DOHH2 (cell line): ENCODE measurements around the gene PKDCC.

Source experiments
- H3F3A ChIP-seq: fragments of 200-600 bp; sonication (generic), shearing (Covaris generic); 2 replicates; pipeline ENCODE4 v1.6.0; 2016; ENCODE audit warnings: antibody characterized with exemption, mild to moderate bottlenecking; ENCODE audit not compliant: control insufficient read depth, insufficient read depth
- H3K27ac ChIP-seq: fragments of 200-600 bp; sonication (generic); 2 replicates; pipeline ENCODE4 v1.5.1; 2014; ENCODE audit warnings: low read depth, mild to moderate bottlenecking, low read length, moderate library complexity
- H3K27me3 ChIP-seq: fragments of 200-600 bp; sonication (generic); 2 replicates; pipeline ENCODE4 v1.6.1; 2014; ENCODE audit warnings: mild to moderate bottlenecking, low read length, mixed read lengths; ENCODE audit not compliant: control insufficient read depth
- H3K36me3 ChIP-seq: fragments of 200-600 bp; sonication (generic); 2 replicates; pipeline ENCODE4 v1.6.1; 2014; ENCODE audit warnings: mild to moderate bottlenecking, low read length, moderate library complexity, mixed read lengths; ENCODE audit not compliant: control insufficient read depth
- H3K4me1 ChIP-seq: fragments of 200-600 bp; sonication (generic); 2 replicates; pipeline ENCODE4 v1.6.1; 2014; ENCODE audit warnings: mild to moderate bottlenecking, low read length, mixed read lengths; ENCODE audit not compliant: control insufficient read depth
- H3K4me2 ChIP-seq: fragments of 200-600 bp; sonication (generic); 2 replicates; pipeline ENCODE4 v1.6.0; 2014; ENCODE audit warnings: mild to moderate bottlenecking, low read length, moderate library complexity
- H3K4me3 ChIP-seq: fragments of 200-600 bp; sonication (generic); 2 replicates; pipeline ENCODE4 v1.5.1; 2014; ENCODE audit warnings: mild to moderate bottlenecking, low read length, mixed read lengths
- H3K79me2 ChIP-seq: fragments of 200-600 bp; sonication (generic); 2 replicates; pipeline ENCODE4 v1.6.1; 2014; ENCODE audit warnings: mild to moderate bottlenecking, low read length, mixed read lengths; ENCODE audit not compliant: control insufficient read depth
- H3K9me2 ChIP-seq: fragments of 200-600 bp; sonication (generic); replicated peaks from 2 replicates; pipeline ENCODE4 v1.6.1; 2014; ENCODE audit warnings: mild to moderate bottlenecking, low read length, mixed read lengths; ENCODE audit not compliant: control insufficient read depth
- H3K9me3 ChIP-seq: fragments of 200-600 bp; sonication (generic); 2 replicates; pipeline ENCODE4 v1.6.1; 2014; ENCODE audit warnings: antibody characterized with exemption, low read length, mixed read lengths; ENCODE audit not compliant: control insufficient read depth, insufficient read depth
- H4K20me1 ChIP-seq: fragments of 200-600 bp; sonication (generic); 2 replicates; pipeline ENCODE4 v1.6.0; 2014; ENCODE audit warnings: low read depth, mild to moderate bottlenecking, antibody characterized with exemption, low read length, moderate library complexity; ENCODE audit not compliant: control insufficient read depth, insufficient read depth
- CTCF ChIP-seq: fragments of 200-600 bp; sonication (generic); IDR thresholded peaks from one replicate; pipeline ENCODE4 v1.5.1; 2014; ENCODE audit warnings: antibody characterized with exemption, mild to moderate bottlenecking, low read depth, low read length; ENCODE audit not compliant: poor library complexity, severe bottlenecking
- EZH2phosphoT487 ChIP-seq: fragments of 200-600 bp; sonication (generic); IDR thresholded peaks from 2 replicates; pipeline ENCODE4 v1.6.1; 2017; ENCODE audit warnings: borderline replicate concordance, mild to moderate bottlenecking, antibody characterized with exemption, low read length, moderate library complexity, mixed read lengths

PKDCC gene

GRCh38 chr2:42052702-42053481 is 5.1 kb downstream of the PKDCC start:
- H3K4me2 ChIP-seq = no peak overlapping the region
- no peaks in the 10 kb centered on the region for H4K20me1 ChIP-seq
- no peaks in the 10 kb centered on the region for H3K9me2 ChIP-seq
- no peaks in the 10 kb centered on the region for H3F3A ChIP-seq
- H3K27ac ChIP-seq = no peak overlapping the region
- no peaks in the 10 kb centered on the region for H3K9me3 ChIP-seq
- no peak overlapping the region for H3K4me3 ChIP-seq
- no peaks in the 10 kb centered on the region for H3K79me2 ChIP-seq
- H3K27me3 ChIP-seq = peaks cover 18% of the 10 kb centered on the region
- TF ChIP-seq CTCF = no peak
- TF ChIP-seq EZH2phosphoT487 = no peak
- H3K36me3 ChIP-seq = no peaks in the 10 kb centered on the region
- H3K4me1 ChIP-seq = no peaks in the 10 kb centered on the region

GRCh38 chr2:42053482-42053790 is 5.6 kb downstream of the PKDCC start:
- Histone ChIP-seq H3K4me3 (no peak overlapping the region), H3K79me2 (no peaks in the 10 kb centered on the region), H3K4me2 (no peak overlapping the region), H3K9me2 (no peaks in the 10 kb centered on the region), H3K36me3 (no peaks in the 10 kb centered on the region), H3K27me3 (peaks cover 19% of the 10 kb centered on the region), H3F3A (no peaks in the 10 kb centered on the region), H4K20me1 (no peaks in the 10 kb centered on the region), H3K27ac (no peak overlapping the region), H3K9me3 (no peaks in the 10 kb centered on the region), H3K4me1 (no peaks in the 10 kb centered on the region)
- no peak for TF ChIP-seq EZH2phosphoT487
- TF ChIP-seq CTCF = no peak

GRCh38 chr2:42053791-42054701 is 6.2 kb downstream of the PKDCC start:
- no peak overlapping the region for H3K27ac ChIP-seq
- no peaks in the 10 kb centered on the region for H3K9me3 ChIP-seq
- no peak overlapping the region for H3K4me3 ChIP-seq
- H3F3A ChIP-seq = no peaks in the 10 kb centered on the region
- no peak overlapping the region for H3K4me2 ChIP-seq
- H3K36me3 ChIP-seq = no peaks in the 10 kb centered on the region
- no peaks in the 10 kb centered on the region for H3K9me2 ChIP-seq
- peaks cover 23% of the 10 kb centered on the region for H3K27me3 ChIP-seq
- H3K4me1 ChIP-seq = no peaks in the 10 kb centered on the region
- no peak for TF ChIP-seq EZH2phosphoT487
- TF ChIP-seq CTCF = no peak
- H3K79me2 ChIP-seq = no peaks in the 10 kb centered on the region
- no peaks in the 10 kb centered on the region for H4K20me1 ChIP-seq
